ENCODE measurements around the gene EID2. TPM values are rescaled to one million over a fixed set of nuclear protein-coding genes. Genes with fewer than 3 reads are reported as not detected.
A peak's percentile ranks its signal among the peaks of the same experiment; 100 is the strongest.

The EID2 gene
- total and polyA plus RNA-seq, 2 donors (not counting 1 experiment from before 2014, with no cell fraction given), result 9.1 to 10.0 TPM

DNA sequence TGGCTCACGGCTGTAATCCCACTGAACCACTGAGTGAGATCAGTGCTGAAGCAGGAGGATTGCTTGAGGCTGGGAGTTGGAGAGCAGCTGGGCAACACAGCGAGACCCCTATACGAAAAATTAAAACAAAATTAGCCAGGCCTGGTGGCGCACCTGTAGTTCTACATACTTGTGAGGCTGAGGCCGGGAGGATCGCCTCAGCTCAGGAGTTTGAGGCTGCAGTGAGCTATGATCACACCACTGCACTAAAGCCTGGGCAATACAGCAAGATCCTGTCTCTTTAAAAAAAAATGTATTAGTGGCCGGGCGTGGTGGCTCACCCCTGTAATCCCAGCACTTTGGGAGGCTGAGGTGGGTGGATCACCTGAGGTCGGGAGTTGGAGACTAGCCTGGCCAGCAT lies 31.3 kb downstream of the EID2 start:
- Histone ChIP-seq H4K20me1 (ENCODE audit: control insufficient read depth, extremely low read depth, insufficient read depth, low read length) (no peaks in the 10 kb centered on the region), H3K27me3 (ENCODE audit: control insufficient read depth, insufficient read depth, low read length) (peaks cover 30% of the 10 kb centered on the region), H3K4me1 (ENCODE audit: control insufficient read depth, extremely low read depth, insufficient read depth, low read length) (no peaks in the 10 kb centered on the region), H3K36me3 (ENCODE audit: control insufficient read depth, insufficient read depth, low read length) (no peaks in the 10 kb centered on the region), H3K4me2 (ENCODE audit: extremely low read depth, insufficient read depth, low read length) (no peak overlapping the region), H2AFZ (ENCODE audit: low read length) (no peak overlapping the region), H3K27ac (ENCODE audit: insufficient read depth, low read length) (no peak overlapping the region), H3K79me2 (ENCODE audit: control insufficient read depth, insufficient read depth, low read length) (no peaks in the 10 kb centered on the region), H3K9ac (ENCODE audit: insufficient read depth, low read length) (no peak overlapping the region), H3K9me3 (ENCODE audit: control insufficient read depth, insufficient read depth, low read depth, low read length) (no peaks in the 10 kb centered on the region), H3K4me3 (replicated peaks in 1 of 4; ENCODE audit: control extremely low read depth in 1 of 4, insufficient read depth in 1 of 4, low read depth in 3 of 4, low read length in 4 of 4) (no peak overlapping the region)
- no peak for DNase-seq (ENCODE audit: low read depth in 2 of 2)
- TF ChIP-seq, protein P1, sequence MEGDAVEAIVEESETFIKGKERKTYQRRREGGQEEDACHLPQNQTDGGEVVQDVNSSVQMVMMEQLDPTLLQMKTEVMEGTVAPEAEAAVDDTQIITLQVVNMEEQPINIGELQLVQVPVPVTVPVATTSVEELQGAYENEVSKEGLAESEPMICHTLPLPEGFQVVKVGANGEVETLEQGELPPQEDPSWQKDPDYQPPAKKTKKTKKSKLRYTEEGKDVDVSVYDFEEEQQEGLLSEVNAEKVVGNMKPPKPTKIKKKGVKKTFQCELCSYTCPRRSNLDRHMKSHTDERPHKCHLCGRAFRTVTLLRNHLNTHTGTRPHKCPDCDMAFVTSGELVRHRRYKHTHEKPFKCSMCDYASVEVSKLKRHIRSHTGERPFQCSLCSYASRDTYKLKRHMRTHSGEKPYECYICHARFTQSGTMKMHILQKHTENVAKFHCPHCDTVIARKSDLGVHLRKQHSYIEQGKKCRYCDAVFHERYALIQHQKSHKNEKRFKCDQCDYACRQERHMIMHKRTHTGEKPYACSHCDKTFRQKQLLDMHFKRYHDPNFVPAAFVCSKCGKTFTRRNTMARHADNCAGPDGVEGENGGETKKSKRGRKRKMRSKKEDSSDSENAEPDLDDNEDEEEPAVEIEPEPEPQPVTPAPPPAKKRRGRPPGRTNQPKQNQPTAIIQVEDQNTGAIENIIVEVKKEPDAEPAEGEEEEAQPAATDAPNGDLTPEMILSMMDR (conservative IDR thresholded peaks at IDR 0.05 in 1 of 2, IDR thresholded peaks at IDR 0.05 in 1 of 2; ENCODE audit: low read depth in 1 of 2, low read length in 2 of 2), result no peak
- no peak for TF ChIP-seq EZH2 (IDR thresholded peaks at IDR 0.05; ENCODE audit: low read length, missing control alignments)

DNA sequence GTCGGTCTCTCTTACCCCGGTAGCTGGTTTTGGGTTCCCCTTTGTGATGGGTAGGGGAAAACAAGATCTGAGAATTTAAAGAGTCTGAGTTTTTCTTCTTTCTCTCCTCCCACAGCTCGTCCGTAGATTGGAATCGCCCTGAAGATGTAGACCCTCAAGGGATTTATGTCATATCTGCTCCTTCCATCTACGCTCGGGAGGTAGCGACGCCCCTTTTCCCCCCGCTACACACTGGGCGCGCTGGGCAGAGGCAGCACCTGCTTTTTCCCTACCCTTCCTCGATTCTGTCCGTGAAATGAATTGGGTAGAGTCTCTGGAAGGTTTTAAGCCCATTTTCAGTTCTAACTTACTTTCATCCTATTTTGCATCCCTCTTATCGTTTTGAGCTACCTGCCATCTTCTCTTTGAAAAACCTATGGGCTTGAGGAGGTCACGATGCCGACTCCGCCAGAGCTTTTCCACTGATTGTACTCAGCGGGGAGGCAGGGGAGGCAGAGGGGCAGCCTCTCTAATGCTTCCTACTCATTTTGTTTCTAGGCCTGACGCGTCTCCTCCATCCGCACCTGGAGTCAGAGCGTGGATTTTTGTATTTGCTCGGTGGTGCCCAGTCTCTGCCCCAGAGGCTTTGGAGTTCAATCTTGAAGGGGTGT lies 32.1 kb downstream of the EID2 start:
- Histone ChIP-seq H3K4me3 (replicated peaks in 1 of 4; ENCODE audit: control extremely low read depth in 1 of 4, insufficient read depth in 1 of 4, low read depth in 3 of 4, low read length in 4 of 4) (peak overlapping the region in 3 of 4 experiments; percentile 30 to 52 (median 46)), H3K4me2 (ENCODE audit: extremely low read depth, insufficient read depth, low read length) (peak overlapping the region; percentile 62), H3K4me1 (ENCODE audit: control insufficient read depth, extremely low read depth, insufficient read depth, low read length) (no peaks in the 10 kb centered on the region), H3K27ac (ENCODE audit: insufficient read depth, low read length) (no peak overlapping the region), H4K20me1 (ENCODE audit: control insufficient read depth, extremely low read depth, insufficient read depth, low read length) (no peaks in the 10 kb centered on the region), H3K36me3 (ENCODE audit: control insufficient read depth, insufficient read depth, low read length) (no peaks in the 10 kb centered on the region), H3K27me3 (ENCODE audit: control insufficient read depth, insufficient read depth, low read length) (peaks cover 24% of the 10 kb centered on the region), H3K9me3 (ENCODE audit: control insufficient read depth, insufficient read depth, low read depth, low read length) (no peaks in the 10 kb centered on the region), H2AFZ (ENCODE audit: low read length) (peak overlapping the region; percentile 69), H3K79me2 (ENCODE audit: control insufficient read depth, insufficient read depth, low read length) (no peaks in the 10 kb centered on the region), H3K9ac (ENCODE audit: insufficient read depth, low read length) (no peak overlapping the region)
- no peak for DNase-seq (ENCODE audit: low read depth in 2 of 2)
- TF ChIP-seq EZH2 (IDR thresholded peaks at IDR 0.05; ENCODE audit: low read length, missing control alignments), result peak; percentile 67
- TF ChIP-seq, protein P1 (conservative IDR thresholded peaks at IDR 0.05 in 1 of 2, IDR thresholded peaks at IDR 0.05 in 1 of 2; ENCODE audit: low read depth in 1 of 2, low read length in 2 of 2), result no peak

DNA sequence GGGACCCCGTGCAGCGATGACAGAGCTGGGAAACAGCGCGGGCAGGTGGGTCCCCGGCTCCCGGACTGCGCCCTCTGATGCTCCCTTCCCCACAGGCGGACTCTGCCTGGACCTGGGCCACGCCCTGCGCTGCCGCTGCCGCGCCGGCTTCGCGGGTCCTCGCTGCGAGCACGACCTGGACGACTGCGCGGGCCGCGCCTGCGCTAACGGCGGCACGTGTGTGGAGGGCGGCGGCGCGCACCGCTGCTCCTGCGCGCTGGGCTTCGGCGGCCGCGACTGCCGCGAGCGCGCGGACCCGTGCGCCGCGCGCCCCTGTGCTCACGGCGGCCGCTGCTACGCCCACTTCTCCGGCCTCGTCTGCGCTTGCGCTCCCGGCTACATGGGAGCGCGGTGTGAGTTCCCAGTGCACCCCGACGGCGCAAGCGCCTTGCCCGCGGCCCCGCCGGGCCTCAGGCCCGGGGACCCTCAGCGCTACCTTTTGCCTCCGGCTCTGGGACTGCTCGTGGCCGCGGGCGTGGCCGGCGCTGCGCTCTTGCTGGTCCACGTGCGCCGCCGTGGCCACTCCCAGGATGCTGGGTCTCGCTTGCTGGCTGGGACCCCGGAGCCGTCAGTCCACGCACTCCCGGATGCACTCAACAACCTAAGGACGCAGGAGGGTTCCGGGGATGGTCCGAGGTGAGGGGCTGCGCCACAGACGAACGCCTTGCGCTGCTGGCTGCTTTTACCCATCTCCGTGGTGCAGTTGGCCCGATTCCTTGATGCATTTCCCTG lies 32.8 kb downstream of the EID2 start:
- no peaks in the 10 kb centered on the region for H3K4me1 ChIP-seq (ENCODE audit: control insufficient read depth, extremely low read depth, insufficient read depth, low read length)
- peak overlapping the region; percentile 30 to 52 (median 46) for H3K4me3 ChIP-seq (replicated peaks in 1 of 4; ENCODE audit: control extremely low read depth in 1 of 4, insufficient read depth in 1 of 4, low read depth in 3 of 4, low read length in 4 of 4)
- H2AFZ ChIP-seq (ENCODE audit: low read length), result peak overlapping the region; percentile 69
- no peaks in the 10 kb centered on the region for H3K36me3 ChIP-seq (ENCODE audit: control insufficient read depth, insufficient read depth, low read length)
- H3K79me2 ChIP-seq (ENCODE audit: control insufficient read depth, insufficient read depth, low read length), result no peaks in the 10 kb centered on the region
- TF ChIP-seq EZH2 (IDR thresholded peaks at IDR 0.05; ENCODE audit: low read length, missing control alignments), result peak; percentile 72
- TF ChIP-seq, protein P1 (conservative IDR thresholded peaks at IDR 0.05 in 1 of 2, IDR thresholded peaks at IDR 0.05 in 1 of 2; ENCODE audit: low read depth in 1 of 2, low read length in 2 of 2), result no peak
- peak; percentile 44 to 69 for DNase-seq (ENCODE audit: low read depth in 2 of 2)
- peak overlapping the region; percentile 64 for H3K4me2 ChIP-seq (ENCODE audit: extremely low read depth, insufficient read depth, low read length)
- H3K9me3 ChIP-seq (ENCODE audit: control insufficient read depth, insufficient read depth, low read depth, low read length), result no peaks in the 10 kb centered on the region
- H4K20me1 ChIP-seq (ENCODE audit: control insufficient read depth, extremely low read depth, insufficient read depth, low read length), result no peaks in the 10 kb centered on the region
- no peak overlapping the region for H3K9ac ChIP-seq (ENCODE audit: insufficient read depth, low read length)
- peaks cover 21% of the 10 kb centered on the region for H3K27me3 ChIP-seq (ENCODE audit: control insufficient read depth, insufficient read depth, low read length)
- H3K27ac ChIP-seq (ENCODE audit: insufficient read depth, low read length), result no peak overlapping the region
